Thoracic aorta (tissue), 2 donors: ENCODE measurements around the gene GOLGA5. TPM values are rescaled to one million over a fixed set of nuclear protein-coding genes. Genes with fewer than 3 reads are reported as not detected.

Source experiments
- ATAC-seq: fragments of 150-250 bp; one replicate; pipeline ENCODE4 v1.8.0; 2017; ENCODE audit warnings: low read depth; ENCODE audit not compliant: insufficient number of reproducible peaks, low FRiP score
- DNase-seq: peaks from one replicate; pipeline ENCODE4 v3.0.0-alpha.2; 2020; ENCODE audit warnings: low spot score
- H3K27ac ChIP-seq, 2 donors: fragments of 200-600 bp; sonication (generic); 1 replicate in 1 of 2; 2 replicates in 1 of 2; pipeline ENCODE4 v1.5.1; 2016; ENCODE audit warnings: mild to moderate bottlenecking in 2 of 2, moderate library complexity in 2 of 2
- H3K27me3 ChIP-seq: fragments of 200-600 bp; sonication (generic); replicated peaks from 2 replicates; pipeline ENCODE4 v1.6.0; 2016; ENCODE audit warnings: mild to moderate bottlenecking; ENCODE audit not compliant: insufficient read depth
- H3K36me3 ChIP-seq: fragments of 200-600 bp; sonication (generic); one replicate; pipeline ENCODE4 v1.5.1; 2016
- H3K4me1 ChIP-seq, 2 donors: fragments of 200-600 bp; sonication (generic); 1 replicate in 1 of 2; 2 replicates in 1 of 2; pipeline versions ENCODE4 v1.5.1 to v1.6.0; 2016; ENCODE audit warnings: low read depth in 2 of 2, mild to moderate bottlenecking in 1 of 2; ENCODE audit not compliant: control insufficient read depth in 1 of 2
- H3K4me3 ChIP-seq: fragments of 200-600 bp; sonication (generic); 2 replicates; pipeline ENCODE4 v1.5.1; 2016; ENCODE audit warnings: mild to moderate bottlenecking
- H3K9me3 ChIP-seq: fragments of 200-600 bp; sonication (generic); 2 replicates; pipeline ENCODE4 v1.5.1; 2016
- total RNA-seq, 2 donors: library from RNA; depleted of rRNA; stranded (reverse); fragments of >200 nt; gene quantifications; one replicate each; pipeline versions ENCODE4 v1.1.0 to v1.2.3, GENCODE V29; 2016
- TF ChIP-seq, protein P1 (sequence below): fragments of 200-600 bp; sonication (generic); IDR thresholded peaks from one replicate; pipeline ENCODE4 v1.5.1; 2019; ENCODE audit warnings: antibody characterized with exemption

GOLGA5 gene
- total RNA-seq, 2 donors from 2014 or later, result 29.5 to 41.9 TPM

DNA sequence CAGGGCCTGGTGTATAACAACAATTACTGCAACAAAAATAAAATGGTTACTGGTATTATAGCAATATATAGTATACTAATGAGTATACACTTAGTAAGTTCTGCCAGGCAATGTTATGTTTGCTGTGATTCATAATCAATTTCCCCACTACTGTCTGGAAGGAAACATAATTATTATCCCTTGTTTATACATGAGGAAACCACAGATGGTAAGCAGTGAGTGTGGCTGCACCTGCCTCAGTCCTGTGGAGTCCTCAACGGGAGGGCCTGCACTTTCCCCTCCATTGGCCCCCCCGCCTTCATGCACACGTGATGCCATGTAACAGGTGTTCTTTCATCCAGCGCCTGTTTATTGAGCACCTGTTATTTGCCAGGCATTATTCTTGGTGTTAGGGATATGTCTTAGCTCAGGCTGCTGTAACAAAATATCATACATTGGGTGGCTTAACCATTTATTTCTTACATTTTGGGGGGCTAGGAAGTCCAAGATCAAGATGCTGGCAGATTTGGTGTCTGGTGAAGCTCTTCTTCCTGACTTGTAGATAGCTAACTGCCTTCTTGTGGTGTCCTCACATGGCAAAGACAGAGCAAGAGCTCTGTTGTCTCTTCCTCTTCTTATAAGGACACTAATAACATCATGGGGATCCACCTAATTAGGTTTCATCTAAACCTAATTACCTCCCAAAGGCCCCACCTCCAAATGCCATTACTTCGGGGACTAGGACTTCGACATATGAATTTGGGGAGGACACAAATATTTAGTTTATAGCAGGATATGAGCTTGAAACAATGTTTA is 69.4 kb downstream of the GOLGA5 start:
- no peaks in the 10 kb centered on the region for H3K36me3 ChIP-seq
- TF ChIP-seq, protein P1, sequence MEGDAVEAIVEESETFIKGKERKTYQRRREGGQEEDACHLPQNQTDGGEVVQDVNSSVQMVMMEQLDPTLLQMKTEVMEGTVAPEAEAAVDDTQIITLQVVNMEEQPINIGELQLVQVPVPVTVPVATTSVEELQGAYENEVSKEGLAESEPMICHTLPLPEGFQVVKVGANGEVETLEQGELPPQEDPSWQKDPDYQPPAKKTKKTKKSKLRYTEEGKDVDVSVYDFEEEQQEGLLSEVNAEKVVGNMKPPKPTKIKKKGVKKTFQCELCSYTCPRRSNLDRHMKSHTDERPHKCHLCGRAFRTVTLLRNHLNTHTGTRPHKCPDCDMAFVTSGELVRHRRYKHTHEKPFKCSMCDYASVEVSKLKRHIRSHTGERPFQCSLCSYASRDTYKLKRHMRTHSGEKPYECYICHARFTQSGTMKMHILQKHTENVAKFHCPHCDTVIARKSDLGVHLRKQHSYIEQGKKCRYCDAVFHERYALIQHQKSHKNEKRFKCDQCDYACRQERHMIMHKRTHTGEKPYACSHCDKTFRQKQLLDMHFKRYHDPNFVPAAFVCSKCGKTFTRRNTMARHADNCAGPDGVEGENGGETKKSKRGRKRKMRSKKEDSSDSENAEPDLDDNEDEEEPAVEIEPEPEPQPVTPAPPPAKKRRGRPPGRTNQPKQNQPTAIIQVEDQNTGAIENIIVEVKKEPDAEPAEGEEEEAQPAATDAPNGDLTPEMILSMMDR, result no peak
- H3K27ac ChIP-seq, result no peak overlapping the region
- peaks cover 4% of the 10 kb centered on the region for H3K9me3 ChIP-seq
- no peaks in the 10 kb centered on the region for H3K4me1 ChIP-seq
- ATAC-seq (no peak), DNase-seq (no peak)
- H3K27me3 ChIP-seq, result no peaks in the 10 kb centered on the region
- no peak overlapping the region for H3K4me3 ChIP-seq

DNA sequence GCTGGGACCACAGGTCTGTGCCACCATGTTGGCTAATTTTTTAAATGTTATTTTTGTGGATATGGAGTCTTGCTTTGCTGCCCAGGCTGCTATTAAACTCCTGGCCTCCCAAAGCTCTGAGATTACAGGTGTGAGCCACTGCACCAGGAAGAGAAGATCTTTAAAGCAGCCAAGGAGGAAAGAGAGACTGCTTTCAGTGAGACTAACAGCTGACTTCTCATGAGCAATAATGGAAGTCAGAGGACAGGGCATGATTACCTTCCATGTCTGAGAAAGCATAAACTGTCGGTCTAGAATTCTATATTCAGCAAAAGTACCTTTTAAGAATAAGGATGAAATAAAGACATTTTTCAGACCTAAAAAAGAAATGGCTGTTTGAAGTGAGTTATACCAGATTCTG is 71.6 kb downstream of the GOLGA5 start:
- TF ChIP-seq, protein P1, result no peak
- no peak overlapping the region for H3K27ac ChIP-seq
- no peak overlapping the region for H3K4me3 ChIP-seq
- no peak for ATAC-seq
- H3K36me3 ChIP-seq, result no peaks in the 10 kb centered on the region
- H3K4me1 ChIP-seq, result no peaks in the 10 kb centered on the region
- peaks cover 4% of the 10 kb centered on the region for H3K9me3 ChIP-seq
- no peak for DNase-seq
- H3K27me3 ChIP-seq, result no peaks in the 10 kb centered on the region

DNA sequence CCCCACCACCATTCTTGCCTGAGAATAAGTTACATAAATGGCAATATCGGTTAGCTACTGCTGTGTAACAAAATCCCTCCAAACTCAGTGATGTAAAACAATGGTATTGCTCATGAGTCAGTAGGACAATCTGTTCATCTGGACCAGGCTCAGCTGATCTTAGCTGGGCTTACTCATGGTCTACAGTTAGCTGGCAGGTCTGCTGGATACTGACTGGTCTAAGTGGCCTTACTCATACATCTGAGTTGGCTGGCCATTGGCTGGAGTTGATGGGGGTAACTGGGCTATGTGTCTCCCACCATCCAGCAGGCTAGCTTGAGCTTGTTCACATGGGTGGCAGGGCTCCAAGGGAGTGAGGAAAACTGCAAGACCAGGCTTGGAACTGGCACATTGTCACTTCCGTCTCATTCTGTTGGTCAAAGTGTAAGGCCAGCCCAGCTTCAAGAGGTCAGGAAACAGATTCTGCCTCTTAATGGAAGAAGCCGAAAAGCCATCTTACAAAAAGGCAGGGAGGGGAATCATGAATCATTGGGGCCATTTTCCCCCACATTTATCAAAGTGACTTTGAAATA is 72.2 kb downstream of the GOLGA5 start:
- Histone ChIP-seq H3K9me3 (peaks cover 4% of the 10 kb centered on the region), H3K36me3 (no peaks in the 10 kb centered on the region), H3K4me3 (no peak overlapping the region), H3K27me3 (no peaks in the 10 kb centered on the region), H3K4me1 (no peaks in the 10 kb centered on the region), H3K27ac (no peak overlapping the region)
- no peak for DNase-seq
- no peak for ATAC-seq
- TF ChIP-seq, protein P1, result no peak

DNA sequence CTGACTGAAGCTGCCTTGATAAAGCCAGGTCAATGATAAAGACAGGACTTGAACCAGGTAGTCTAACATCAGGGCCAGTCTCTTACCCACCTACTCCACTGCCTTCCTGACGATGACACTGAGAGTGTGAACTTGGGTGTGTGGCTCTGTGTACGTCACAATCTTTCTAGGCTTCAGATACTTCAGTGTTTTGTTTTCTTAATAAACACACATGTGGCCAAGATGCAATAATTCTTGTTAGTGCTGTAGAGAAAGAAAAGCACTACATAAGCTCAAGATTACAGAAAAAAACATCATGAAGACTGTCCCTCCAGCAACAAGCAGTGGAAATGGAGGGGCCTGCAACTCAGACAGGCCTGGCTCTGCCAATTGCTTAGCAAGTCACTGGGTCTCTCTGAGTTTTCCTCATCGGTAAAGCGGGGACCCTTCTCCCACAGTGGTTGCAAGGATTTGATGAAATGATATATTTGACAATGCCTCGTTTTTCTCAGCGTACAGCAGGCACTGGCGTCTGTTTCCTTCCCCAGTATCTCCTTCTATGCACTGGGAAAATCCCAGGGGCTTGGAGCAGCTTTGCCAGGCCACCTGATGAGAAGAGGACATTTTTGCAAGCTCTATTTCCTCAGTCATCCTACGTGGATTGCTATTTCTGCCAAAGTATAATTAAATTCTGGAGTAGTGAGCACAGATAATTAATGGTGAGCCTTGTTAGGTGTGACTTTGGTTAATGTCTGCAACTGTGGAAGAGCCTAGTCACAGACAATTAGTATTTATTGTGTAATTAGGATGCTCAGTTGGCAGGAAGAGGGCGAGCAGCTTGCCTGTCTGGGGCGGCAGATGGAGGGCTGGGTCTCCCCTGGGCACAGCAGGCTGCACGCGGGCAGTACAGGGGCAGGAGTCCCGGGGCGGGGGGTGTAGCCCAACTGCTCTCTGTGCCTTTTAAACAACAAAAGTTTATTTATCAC is 73.1 kb downstream of the GOLGA5 start:
- DNase-seq (no peak), ATAC-seq (no peak)
- Histone ChIP-seq H3K36me3 (no peaks in the 10 kb centered on the region), H3K27me3 (no peaks in the 10 kb centered on the region), H3K27ac (no peak overlapping the region), H3K4me3 (no peak overlapping the region), H3K9me3 (peaks cover 4% of the 10 kb centered on the region), H3K4me1 (no peaks in the 10 kb centered on the region)
- TF ChIP-seq, protein P1, result no peak
